ENCODE results near the gene ALDH2. TPM values are rescaled to one million over a fixed set of nuclear protein-coding genes. Genes with fewer than 3 reads are reported as not detected.

ALDH2 gene
- polyA plus RNA-seq, 1 donor (not counting 4 experiments of a cell fraction or from before 2014, with no cell fraction given): 33.8 TPM

- H3K27me3 ChIP-seq (ENCODE audit: control insufficient read depth, extremely low read depth, insufficient read depth, low read length): no peaks in the 10 kb centered on the region
- peaks cover 2% of the 10 kb centered on the region for H3K9me1 ChIP-seq (ENCODE audit: control insufficient read depth, extremely low read depth, insufficient read depth, low read length)
- no peaks in the 10 kb centered on the region for H3K79me2 ChIP-seq (ENCODE audit: control insufficient read depth, insufficient read depth, low read length)
- no peak overlapping the region for H3K4me2 ChIP-seq (ENCODE audit: control insufficient read depth, extremely low read depth, insufficient read depth, low read depth, low read length)
- H3K9ac ChIP-seq (ENCODE audit: control insufficient read depth, extremely low read depth, insufficient read depth, low read length): no peak overlapping the region
- H3K36me3 ChIP-seq (ENCODE audit: control insufficient read depth in 2 of 2, extremely low read depth in 1 of 2, insufficient read depth in 2 of 2, low read length in 2 of 2): no peaks in the 10 kb centered on the region
- H2AFZ ChIP-seq (ENCODE audit: control insufficient read depth, low read length): no peak overlapping the region
- no peak for TF ChIP-seq CTCF (optimal IDR thresholded peaks at IDR 0.05 in 1 of 3, IDR thresholded peaks at IDR 0.05 in 1 of 3, conservative IDR thresholded peaks at IDR 0.05 in 1 of 3; ENCODE audit: extremely low read depth in 1 of 3, insufficient read depth in 2 of 3, low read length in 3 of 3)
- TF ChIP-seq EZH2 (IDR thresholded peaks at IDR 0.05; ENCODE audit: low read length): no peak
- dilution Hi-C loops (cut with MboI; ENCODE audit: extremely low pct_ligation_motif_present, low sequenced_read_pairs): no loop called here
- DNase-seq (ENCODE audit: low read depth, low spot score) (no peak), FAIRE-seq (no peak)
- H3K9me3 ChIP-seq (ENCODE audit: control insufficient read depth, low read depth, low read length): no peaks in the 10 kb centered on the region
- H4K20me1 ChIP-seq (ENCODE audit: control insufficient read depth, extremely low read depth, insufficient read depth, low read length): no peaks in the 10 kb centered on the region
- H3K4me3 ChIP-seq (ENCODE audit: control insufficient read depth in 2 of 3, extremely low read depth in 1 of 3, insufficient read depth in 2 of 3, low read depth in 1 of 3, low read length in 3 of 3): no peak overlapping the region
- H3K27ac ChIP-seq (ENCODE audit: control insufficient read depth, insufficient read depth, low read length): no peak overlapping the region
- peaks cover 28% of the 10 kb centered on the region for H3K4me1 ChIP-seq (ENCODE audit: control insufficient read depth, extremely low read depth, insufficient read depth, low read length)
Measured at GRCh38 chr12:111777345-111778045, 10.8 kb downstream of the ALDH2 start.

- TF ChIP-seq CTCF (optimal IDR thresholded peaks at IDR 0.05 in 1 of 3, IDR thresholded peaks at IDR 0.05 in 1 of 3, conservative IDR thresholded peaks at IDR 0.05 in 1 of 3; ENCODE audit: extremely low read depth in 1 of 3, insufficient read depth in 2 of 3, low read length in 3 of 3) (no peak), EZH2 (IDR thresholded peaks at IDR 0.05; ENCODE audit: low read length) (no peak)
- no peak overlapping the region for H3K4me3 ChIP-seq (ENCODE audit: control insufficient read depth in 2 of 3, extremely low read depth in 1 of 3, insufficient read depth in 2 of 3, low read depth in 1 of 3, low read length in 3 of 3)
- DNase-seq (ENCODE audit: low read depth, low spot score): no peak
- H4K20me1 ChIP-seq (ENCODE audit: control insufficient read depth, extremely low read depth, insufficient read depth, low read length): no peaks in the 10 kb centered on the region
- H3K27ac ChIP-seq (ENCODE audit: control insufficient read depth, insufficient read depth, low read length): no peak overlapping the region
- no peaks in the 10 kb centered on the region for H3K27me3 ChIP-seq (ENCODE audit: control insufficient read depth, extremely low read depth, insufficient read depth, low read length)
- no peaks in the 10 kb centered on the region for H3K79me2 ChIP-seq (ENCODE audit: control insufficient read depth, insufficient read depth, low read length)
- H3K9me1 ChIP-seq (ENCODE audit: control insufficient read depth, extremely low read depth, insufficient read depth, low read length): peaks cover 2% of the 10 kb centered on the region
- dilution Hi-C loops (cut with MboI; ENCODE audit: extremely low pct_ligation_motif_present, low sequenced_read_pairs): no loop called here
- no peak overlapping the region for H3K9ac ChIP-seq (ENCODE audit: control insufficient read depth, extremely low read depth, insufficient read depth, low read length)
- peaks cover 5 to 9% of the 10 kb centered on the region in 2 experiments for H3K36me3 ChIP-seq (ENCODE audit: control insufficient read depth in 2 of 2, extremely low read depth in 1 of 2, insufficient read depth in 2 of 2, low read length in 2 of 2)
- FAIRE-seq: no peak
- H3K4me1 ChIP-seq (ENCODE audit: control insufficient read depth, extremely low read depth, insufficient read depth, low read length): peaks cover 12% of the 10 kb centered on the region
- H3K9me3 ChIP-seq (ENCODE audit: control insufficient read depth, low read depth, low read length): no peaks in the 10 kb centered on the region
- no peak overlapping the region for H3K4me2 ChIP-seq (ENCODE audit: control insufficient read depth, extremely low read depth, insufficient read depth, low read depth, low read length)
- H2AFZ ChIP-seq (ENCODE audit: control insufficient read depth, low read length): no peak overlapping the region
Measured at GRCh38 chr12:111780166-111780565, 13.4 kb downstream of the ALDH2 start.

All from keratinocyte (primary cell).